Stimulated activated CD8-positive, alpha-beta memory T cell treated with anti-CD3 and anti-CD28 coated beads, Interleukin-7, amount 100 ng/mL, for 1 hour (primary cell): Measurements from ENCODE around the gene LAS1L.
"Not testable (repeated sequence)": the region's sequence is repeated elsewhere in the genome, so short reads cannot be mapped to it uniquely, and the experiment has no call there.

Experiments used
- DNase-seq, 2 donors: peaks; one replicate each; pipeline ENCODE4 v3.0.0-alpha.2; 2020; ENCODE audit warnings: low read depth in 2 of 2

Gene LAS1L

GRCh38 chrX:65517923-65518322 lies 16.7 kb downstream of the LAS1L start:
- DNase-seq, result no peak

GRCh38 chrX:65516756-65517155 lies 17.8 kb downstream of the LAS1L start:
- no peak for DNase-seq

- DNase-seq, result no peak
Measured at GRCh38 chrX:65513610-65514009, 21.0 kb downstream of the LAS1L start.

GRCh38 chrX:65509400-65509799 lies 25.2 kb downstream of the LAS1L start:
- DNase-seq, result no peak

GRCh38 chrX:65508851-65509250 lies 25.7 kb downstream of the LAS1L start:
- no peak for DNase-seq

GRCh38 chrX:65502618-65503017 lies 32.0 kb downstream of the LAS1L start:
- DNase-seq, result no peak

- DNase-seq, result no peak
Measured at GRCh38 chrX:65493431-65493830, 41.2 kb downstream of the LAS1L start.

GRCh38 chrX:65491620-65492019 lies 43.0 kb downstream of the LAS1L start:
- no peak for DNase-seq

GRCh38 chrX:65488495-65488894 lies 46.1 kb downstream of the LAS1L start:
- DNase-seq, result no peak

GRCh38 chrX:65480960-65481359 lies 53.6 kb downstream of the LAS1L start:
- DNase-seq, result no peak

GRCh38 chrX:65479102-65479501 lies 55.5 kb downstream of the LAS1L start:
- DNase-seq, result not testable (repeated sequence)

- DNase-seq, result no peak
Measured at GRCh38 chrX:65476564-65476963, 58.0 kb downstream of the LAS1L start.

GRCh38 chrX:65463550-65463949 lies 71.0 kb downstream of the LAS1L start:
- no peak for DNase-seq
